Limb (tissue), 2 donors: ENCODE measurements around the gene TRPV3.
"Not testable (repeated sequence)": the region's sequence is repeated elsewhere in the genome, so short reads cannot be mapped to it uniquely, and the experiment has no call there.

Experiments used
- DNase-seq, 2 donors: peaks; one replicate each; pipeline ENCODE4 v3.0.0-alpha.2; 2016; ENCODE audit errors: extremely low spot score in 2 of 2

Gene TRPV3

DNA sequence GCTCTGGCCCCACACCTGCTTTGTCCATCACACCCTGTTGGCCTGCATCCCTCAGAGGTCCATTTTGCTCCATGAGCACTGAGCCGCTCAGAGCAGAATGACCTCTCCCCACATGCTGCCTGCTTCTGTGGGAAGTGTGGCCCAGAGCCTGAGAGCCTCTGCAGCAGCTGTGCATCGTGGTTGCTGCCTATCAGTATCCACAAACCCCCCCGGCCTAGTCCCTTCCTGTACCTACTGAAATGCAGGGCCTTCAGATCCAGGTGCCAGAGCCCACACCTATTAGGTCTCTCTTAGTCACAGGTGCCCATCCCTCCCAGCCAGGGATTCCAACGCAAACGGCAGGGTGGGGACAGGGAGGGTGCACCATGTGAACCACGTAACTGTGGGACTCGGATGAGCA is 16.6 kb upstream of the TRPV3 start:
- no peak for DNase-seq

DNA sequence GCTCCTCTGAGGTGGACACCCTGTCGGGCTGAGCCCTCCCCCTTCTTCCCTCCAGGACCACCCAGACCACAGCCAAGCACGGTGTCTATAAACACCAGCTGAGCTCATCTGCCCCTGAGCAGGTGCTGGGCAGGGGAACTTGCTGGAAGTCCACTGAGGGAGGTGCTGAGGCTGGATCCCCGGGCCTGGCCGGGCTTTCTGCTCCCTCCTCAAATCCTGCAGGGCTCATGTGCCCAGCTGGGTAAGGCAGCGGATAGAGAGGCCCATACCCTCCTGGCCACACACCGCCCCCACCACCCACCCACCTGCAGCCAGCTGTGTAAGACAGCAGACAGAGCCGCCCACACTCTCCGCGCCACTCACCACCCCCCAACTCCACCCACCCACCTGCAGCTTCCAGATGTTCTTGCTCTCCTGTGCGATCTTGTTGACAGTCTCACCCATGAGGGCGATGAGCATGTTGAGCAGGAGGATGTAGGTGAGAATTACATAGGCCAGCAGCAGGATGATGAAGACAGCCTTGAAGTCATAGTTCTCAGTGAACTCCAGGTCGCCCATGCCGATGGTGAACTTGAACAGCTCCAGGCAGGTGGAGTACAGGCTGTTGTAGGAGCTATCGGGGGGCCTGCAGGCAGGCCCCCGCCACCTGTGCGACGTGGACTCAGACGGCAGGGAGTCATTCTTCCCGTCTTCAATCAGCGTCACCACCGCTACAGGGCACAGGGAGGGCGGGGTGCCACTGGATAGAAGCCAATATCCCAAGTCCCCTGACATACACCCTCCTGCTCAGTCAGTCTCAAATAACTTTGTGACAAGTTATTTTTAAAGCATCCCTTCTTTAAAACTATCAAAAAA is 15.9 kb upstream of the TRPV3 start:
- no peak for DNase-seq

DNA sequence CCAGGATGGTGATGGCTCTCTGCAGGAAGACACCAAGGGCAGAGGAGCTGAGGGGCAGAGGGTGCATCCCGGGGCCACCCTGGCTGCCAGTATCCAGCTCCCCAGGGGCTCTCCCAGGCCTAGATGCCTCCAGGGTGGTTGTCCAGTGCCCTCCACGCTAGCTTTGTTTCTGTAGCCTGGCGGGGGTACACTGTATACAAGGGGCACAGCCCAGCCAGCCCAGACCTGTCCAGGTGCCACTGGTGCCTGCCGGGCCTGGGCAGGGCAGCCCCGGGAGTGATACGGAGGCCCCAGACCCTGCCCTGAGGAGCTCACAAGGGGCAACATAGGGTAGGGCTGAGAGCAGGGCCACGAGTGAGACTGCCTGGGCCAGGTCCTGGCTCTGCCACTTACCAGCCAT is 14.6 kb upstream of the TRPV3 start:
- no peak for DNase-seq

DNA sequence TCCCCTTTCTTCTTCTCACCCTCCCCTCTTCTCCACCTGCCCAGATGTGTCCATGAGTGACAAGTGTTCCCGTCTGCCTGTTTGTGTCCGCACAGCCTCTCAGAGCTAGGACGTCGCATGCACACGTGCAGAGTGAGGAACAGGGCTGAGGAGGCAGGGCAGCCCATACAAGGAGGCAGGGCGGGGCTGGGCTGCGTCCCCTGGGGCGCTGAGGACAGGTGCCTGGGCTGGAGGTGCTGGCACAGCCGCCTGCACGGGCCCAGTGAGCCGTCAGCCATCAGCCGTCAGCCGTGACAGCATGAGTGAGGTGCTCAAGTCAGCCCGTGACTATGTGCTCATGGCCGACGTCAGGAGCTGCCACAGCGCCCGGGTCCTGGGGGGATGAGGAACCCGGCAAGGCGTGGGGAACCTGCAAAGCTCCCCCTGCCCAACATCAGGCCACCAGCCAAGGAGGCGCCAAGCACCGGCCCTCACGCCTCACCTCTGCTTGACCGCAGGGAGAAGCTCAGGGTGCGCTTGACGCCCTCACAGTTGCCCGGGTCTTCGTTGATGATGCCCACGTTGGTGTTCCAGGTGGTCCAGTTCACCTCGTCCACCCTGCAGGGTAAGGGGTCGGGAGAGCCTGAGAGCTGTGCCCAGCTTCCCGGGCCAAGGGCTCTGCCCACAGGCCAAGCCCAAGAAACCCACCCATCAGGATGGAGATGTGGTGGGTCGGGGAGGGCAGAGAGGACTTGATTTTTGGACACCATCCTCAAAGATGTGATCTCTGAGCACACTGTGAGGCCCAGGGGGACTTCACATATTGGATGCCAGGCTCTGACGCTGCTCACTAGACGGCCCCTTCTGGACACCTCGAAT is 13.7 kb upstream of the TRPV3 start:
- no peak for DNase-seq

DNA sequence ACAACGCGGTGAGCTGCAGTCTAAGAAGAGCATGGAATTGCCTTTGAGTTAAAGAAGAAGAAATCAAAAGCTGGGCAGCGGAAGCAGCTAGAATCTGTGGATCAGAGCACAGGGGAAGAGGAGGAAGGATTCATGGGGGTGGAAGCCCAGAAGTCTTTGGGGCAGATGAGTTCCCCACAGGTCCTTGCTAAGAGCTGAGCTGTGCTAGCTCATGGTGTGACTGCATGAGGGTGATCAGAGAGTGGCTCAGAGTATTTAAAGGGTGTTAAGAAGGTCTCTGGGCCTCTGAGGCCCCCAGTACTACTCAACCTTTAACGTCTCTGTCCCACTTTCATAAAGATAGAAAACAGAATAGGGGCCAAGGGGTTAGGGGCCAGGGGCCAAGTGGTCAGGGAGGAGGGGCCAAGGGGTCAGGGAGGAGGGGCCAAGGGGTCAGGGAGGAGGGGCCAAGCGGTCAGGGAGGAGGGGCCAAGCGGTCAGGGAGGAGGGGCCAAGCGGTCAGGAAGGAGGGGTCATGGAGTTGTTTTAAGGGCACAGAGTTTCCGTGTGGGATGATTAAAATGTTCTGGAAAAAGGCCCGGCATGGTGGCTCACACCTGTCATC is 12.0 kb upstream of the TRPV3 start:
- DNase-seq = no peak

DNA sequence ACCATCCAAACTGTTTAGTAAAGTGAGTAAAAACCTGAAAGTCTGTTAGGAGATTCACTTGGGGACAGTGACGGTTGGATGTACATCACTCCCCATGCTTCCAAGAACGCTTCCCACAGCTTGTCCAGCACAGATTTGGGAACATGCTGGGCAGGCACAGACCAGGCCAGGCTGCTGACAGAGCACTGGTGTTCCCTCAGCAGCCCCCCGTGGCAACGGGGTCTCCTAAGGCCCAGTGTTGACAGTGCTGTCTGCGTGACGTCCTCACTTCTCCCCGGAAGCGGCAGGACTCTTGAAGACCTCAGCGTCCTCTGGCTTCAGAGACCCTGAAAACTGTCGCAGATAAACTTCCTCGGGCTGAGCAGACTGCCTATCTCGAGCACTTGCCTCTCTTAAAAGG is 8.9 kb upstream of the TRPV3 start:
- no peak for DNase-seq

DNA sequence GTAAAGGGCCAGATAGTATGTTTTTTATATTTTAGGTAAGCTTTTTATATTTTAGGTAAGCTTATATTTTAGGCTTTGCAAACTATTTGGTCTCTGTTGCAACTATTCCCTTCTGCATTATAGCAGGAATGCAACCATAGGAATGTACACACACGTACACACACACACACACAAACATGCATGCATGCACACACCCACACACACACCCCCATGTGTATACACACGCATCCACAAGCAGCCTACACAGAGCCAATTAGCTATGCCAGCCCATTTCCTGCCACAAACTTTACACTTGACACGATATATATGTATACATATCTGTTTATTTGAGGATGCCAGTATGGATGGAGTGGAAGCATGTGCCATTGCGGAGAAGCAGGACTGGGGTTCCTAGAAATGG is 7.5 kb upstream of the TRPV3 start:
- DNase-seq = no peak

DNA sequence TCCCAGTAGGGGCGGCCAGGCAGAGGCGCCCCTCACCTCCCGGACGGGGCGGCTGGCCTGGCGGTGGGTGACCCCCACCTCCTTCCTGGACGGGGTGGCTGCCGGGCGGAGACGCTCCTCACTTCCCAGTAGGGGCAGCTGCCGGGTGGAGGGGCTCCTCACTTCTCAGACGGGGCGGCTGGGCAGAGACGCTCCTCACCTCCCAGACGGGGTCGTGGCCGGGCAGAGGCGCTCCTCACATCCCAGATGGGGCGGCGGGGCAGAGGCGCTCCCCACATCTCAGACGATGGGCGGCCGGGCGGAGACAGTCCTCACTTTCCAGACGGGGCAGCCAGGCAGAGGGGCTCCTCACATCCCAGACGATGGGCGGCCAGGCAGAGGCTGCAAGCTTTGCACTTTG is 6.6 kb upstream of the TRPV3 start:
- not testable (repeated sequence) for DNase-seq

DNA sequence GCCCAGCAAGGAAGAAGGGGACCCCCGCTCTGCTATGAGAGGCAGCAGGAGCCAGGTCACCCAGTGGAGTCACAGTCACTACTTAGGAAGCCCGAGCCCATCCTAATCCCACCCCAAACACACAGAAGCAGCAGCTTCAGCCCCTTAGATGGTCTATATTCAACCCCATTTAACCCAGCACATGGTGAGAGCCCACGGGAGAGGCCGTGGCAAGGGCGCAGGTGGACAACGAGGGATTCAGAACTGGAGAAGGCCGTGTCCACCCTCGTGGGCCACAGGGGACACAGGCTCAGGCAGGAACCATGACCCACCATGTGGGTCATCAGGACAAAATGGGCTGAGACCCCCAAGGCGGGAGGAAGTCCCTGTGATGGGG is 1.6 kb upstream of the TRPV3 start:
- no peak for DNase-seq

DNA sequence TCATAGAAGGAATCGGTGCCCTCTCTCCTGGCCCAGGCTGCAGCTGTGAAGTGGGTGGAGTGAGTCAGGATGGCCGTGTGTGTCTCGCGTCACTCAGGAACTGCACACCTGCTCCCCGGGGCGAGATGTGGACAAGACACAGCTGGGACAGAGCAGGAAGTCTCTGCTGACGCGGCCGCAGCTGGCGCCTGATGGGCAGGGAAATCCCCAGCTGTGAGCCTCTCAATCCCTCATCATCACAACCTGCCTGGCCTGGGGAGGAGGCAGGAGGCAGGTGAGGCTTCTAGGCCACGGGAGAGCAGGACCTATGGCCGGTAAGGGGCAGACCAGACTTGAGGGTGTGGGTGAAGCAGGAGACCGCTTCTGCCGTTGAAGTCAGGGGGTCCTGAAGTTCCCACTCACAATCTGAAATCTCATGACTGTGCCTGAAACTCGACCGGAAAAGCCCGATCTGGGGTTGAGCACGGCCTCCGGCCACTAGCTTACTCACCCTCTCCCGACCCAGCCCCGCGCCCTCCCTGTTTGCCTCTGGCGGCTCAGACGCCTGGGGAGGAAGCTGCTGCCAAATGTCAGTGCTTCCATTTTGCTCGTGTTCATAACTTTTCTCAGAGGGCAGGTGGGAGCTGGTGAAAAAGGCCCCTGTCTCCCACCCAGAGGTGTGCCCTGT is 1.1 kb upstream of the TRPV3 start:
- no peak for DNase-seq

DNA sequence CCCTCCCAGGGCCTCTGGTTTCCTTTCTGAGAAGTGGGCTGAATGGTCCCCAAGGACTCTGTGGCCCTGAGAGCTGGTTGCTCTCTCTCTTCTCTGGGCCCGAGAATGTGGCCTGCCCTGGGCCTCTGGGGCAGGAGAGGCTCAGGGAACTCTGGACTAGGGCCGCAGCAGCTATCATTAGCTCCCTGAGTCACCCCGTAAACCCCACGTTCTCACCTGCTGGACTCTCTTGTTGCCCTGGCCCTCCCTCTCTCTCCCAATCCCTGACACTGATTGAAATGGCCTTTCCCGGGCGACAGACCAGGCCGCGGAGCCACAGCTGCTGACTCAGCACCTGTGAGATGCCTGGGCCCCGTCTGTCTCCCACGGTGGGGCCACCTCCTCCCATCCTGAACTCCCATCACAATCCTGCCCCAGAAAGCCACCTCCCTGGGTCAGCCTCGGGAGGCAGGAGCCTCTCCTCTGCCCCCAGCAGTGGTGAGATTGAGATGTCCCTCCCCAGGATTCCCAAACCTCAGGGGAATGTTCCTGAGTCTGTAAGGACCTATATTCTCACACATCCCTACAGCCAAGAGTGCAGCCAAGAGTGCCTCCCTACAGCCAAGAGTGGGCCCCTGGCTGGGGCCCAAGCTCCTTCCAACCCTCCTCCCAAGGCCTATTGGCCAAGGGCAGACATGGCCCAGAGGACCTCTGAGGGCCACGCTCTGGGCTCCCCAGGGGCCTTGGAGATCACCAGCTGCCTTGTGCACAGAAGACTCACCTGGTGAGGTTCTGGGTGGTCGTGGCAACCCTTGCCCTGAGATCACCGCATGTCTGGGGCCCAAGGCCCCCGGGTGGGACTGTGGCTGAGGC is 470 bp downstream of the TRPV3 start:
- DNase-seq = no peak

DNA sequence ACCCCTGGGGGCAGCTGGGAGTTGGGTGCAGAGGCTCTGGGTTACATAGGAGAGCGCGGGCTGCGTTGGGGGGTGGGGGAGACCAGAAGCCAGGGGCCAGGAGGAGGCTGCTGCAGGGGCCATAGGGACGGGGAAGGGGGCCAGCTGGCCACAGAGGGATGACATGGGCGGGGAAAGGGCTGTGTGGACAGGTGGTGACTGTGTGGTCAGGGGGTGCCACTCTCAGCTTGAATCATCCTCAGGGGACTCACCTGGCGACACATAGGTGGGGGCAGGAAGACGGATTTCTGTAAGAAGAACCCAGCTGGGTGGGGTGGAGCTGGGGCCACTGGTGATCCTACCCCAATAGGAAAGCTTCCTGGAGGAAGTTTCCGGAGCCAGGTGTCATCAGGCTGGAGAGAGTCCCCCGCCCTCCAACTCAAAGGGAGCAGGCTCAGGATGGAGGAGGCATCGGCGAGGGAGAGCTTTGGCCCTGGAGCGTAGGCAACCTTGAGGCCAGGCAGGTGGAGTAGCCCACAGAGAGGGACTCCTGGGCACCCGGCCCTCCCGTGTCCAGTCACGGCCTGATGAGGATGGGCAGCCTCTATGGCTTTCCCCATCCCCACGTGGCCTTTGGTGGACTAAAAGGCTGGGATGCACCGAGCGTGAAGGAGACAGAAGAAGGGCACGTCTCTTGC is 1.2 kb downstream of the TRPV3 start:
- DNase-seq = no peak

DNA sequence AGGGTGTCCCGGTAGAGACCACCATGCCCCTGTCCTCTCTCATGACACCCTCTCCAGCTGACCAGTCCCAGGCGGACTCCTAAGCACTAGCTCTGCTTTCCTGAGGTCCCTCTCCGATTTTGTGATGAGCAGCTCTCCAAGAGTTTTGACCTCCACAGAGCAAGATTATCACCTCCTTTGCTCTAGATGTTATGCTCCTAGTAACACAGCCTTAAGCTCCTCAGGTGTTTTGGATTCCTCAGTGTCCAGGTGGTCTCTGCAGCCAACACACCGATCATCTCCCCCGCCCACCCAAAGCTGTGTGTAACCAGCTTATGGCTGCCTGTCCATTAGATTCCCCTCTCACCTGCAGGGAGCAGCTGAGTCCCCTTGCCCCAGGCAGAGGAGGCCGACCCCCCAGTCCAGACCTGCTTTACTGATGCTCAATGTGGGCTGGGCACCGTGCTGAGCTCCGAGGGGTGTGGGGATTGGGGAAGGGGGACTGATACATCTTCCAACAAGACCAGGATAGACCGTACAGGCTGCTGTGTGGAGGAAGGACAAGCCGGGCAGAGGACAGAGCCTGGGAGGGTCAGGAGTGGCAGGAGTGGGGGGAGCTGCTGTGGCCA is 2.3 kb downstream of the TRPV3 start:
- no peak for DNase-seq

DNA sequence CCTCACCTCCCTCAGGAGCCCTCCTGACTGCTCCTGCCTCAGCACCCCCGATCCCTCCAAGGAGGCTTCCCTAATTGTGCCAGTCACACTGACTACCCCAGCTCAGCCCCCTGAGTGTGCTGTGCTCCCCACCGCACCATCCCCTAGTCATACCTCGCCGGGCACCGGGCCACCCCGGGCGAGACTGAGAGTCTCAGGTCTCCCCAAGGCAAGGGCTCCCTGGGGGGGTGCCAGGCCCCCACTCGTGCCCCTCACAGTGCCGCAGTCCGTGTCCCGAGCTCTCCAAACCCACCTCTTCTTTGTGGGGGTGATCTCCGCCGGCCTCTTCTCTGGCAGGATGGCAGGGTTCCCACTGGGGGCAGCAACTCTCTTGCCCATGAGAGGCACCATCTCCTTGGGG is 3.2 kb downstream of the TRPV3 start:
- no peak for DNase-seq

DNA sequence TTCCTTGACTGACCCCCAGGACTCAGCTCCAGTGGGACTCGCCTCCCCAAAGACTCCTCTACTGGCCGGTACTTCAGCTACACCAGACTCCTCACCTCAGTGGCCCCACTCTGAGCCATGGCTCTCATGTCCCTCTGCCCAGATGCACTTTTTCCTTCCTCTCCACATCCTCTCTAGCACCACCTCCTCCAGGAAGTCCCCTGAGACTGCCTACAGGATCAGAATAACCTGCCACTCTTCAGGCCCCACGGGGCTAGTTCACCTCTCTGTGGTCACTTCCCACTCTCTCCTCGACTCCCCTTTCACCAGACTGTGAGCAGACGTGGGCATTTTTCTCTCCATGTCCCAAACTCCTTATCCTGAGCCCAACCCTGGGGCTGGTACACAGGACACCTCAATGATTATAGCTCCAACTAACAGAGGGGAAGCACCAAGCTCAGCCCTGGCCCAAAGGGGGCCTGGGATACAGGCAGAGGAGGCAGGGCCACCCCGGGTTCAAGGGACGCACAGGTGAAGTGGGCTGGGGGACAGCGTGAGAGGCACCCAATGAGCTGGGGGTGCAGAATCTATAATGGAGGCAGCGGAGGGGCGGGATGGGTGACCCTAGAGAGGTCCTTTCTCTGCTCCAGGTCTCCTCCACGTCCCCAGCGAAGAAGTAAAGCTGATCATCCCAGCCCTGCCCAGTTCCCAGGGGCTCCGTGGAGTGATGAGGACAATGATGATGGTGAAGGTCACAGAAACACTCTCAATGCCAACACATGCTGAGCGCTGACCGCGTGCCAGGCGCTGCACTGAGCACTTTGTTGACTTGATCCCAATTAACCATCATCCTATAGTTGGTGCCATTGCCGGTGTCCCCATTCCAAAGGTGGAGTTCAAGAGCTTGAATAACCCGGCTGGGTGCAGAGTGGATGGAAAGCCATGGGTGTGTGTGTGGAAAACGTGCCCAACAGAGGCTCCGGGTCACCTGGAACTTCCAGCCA is 3.9 kb downstream of the TRPV3 start:
- no peak for DNase-seq

DNA sequence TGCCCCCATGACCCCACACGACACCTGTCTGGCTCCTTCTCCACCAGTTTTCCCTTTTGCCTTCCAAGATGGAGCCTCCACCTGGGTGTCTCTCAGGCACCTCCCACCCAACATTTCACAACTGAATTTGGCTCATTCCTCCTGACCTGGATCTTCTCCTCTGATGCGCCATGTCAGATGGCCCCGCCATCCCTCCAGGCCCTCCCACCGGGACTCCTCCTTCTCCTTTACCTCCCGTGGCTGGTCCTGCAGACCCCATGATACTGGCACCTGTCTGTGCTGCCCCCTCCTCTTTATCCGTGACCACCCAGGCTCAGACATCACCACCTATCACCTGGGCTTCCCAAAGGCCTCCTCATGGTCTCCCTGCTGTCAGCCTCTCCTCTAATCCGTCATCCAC is 4.7 kb downstream of the TRPV3 start:
- no peak for DNase-seq

DNA sequence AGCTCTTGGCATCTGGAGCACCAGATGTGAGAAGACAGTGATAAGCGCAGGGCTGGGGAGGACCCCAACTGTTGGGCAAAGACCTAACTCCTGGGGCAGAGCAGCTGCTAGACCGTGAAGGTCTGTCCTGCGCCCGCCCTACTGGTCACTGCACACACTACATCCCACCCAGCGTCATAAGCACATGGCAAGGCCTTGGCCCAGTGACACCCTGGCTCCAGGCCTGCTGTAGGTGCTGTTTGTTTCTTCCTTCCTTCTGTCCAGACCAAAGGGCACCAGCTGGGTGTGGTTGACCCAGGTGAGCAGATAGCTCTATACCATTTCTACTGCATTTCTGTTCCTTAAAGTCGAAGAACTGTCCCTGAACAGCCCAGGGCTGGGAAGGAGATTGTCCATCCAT is 6.4 kb downstream of the TRPV3 start:
- no peak for DNase-seq

DNA sequence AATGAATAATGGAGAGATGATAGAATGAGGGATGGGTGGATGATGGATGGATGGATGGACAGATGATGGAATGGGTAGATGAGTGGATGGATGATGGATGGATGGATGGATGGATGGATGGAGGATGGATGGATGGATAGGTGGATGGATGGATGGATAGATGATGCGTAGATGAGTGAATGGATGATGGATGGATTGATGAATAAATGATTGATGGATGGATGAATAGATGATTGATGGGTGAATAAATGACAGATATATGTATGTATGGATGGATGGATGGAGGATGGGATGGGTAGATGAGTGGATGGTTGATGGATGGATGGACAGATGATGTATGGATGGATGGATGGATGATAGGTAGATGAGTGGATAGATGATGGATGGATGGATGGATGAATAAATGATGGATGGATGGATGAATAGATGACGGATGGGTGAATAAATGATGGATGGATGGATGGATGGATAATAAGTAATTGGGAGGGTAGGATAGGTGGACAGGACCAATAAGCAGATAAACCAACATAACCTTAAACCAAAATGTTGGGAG is 7.9 kb downstream of the TRPV3 start:
- no peak for DNase-seq
